ENCODE measurements around the gene EFNA4. TPM values are rescaled to one million over a fixed set of nuclear protein-coding genes. Genes with fewer than 3 reads are reported as not detected.

Gene EFNA4
- total RNA-seq, 4 donors from 2014 or later = 0.41 to 0.87 (median 0.80) TPM

- ATAC-seq (no peak), DNase-seq (no peak)
- H3K4me3 ChIP-seq = no peak overlapping the region
- H3K36me3 ChIP-seq = peaks cover 0 to 10% of the 10 kb centered on the region in 2 donors
- peaks cover 13 to 20% of the 10 kb centered on the region in 2 donors for H3K4me1 ChIP-seq
- no peaks in the 10 kb centered on the region for H3K9me3 ChIP-seq
- in situ Hi-C loops (cut with MboI; ENCODE audit: low sequenced_read_pairs in 4 of 4) = loop anchor here in 2 of 4 donors (10.0 kb wide), 1 partner anchor 55 kb away; the partner anchor contains the start of gene PYGO2 (in 2 of the 2)
- no peaks in the 10 kb centered on the region for H3K27me3 ChIP-seq
- intact Hi-C loops (cut with DNase I; ENCODE audit: low total_unique reads) = no loop called here
- no peak for TF ChIP-seq CTCF (IDR thresholded peaks at IDR 0.05 in 4 of 5, conservative IDR thresholded peaks at IDR 0.05 in 1 of 5)
- TF ChIP-seq POLR2A (IDR thresholded peaks at IDR 0.05) = no peak
- no peak overlapping the region for H3K27ac ChIP-seq
These were observed 43.9 kb upstream of the EFNA4 start for GRCh38 chr1:155019377-155020245.

- Histone ChIP-seq H3K9me3 (no peaks in the 10 kb centered on the region), H3K4me3 (no peak overlapping the region), H3K27me3 (no peaks in the 10 kb centered on the region), H3K27ac (no peak overlapping the region), H3K4me1 (peaks cover 6 to 10% of the 10 kb centered on the region in 2 donors), H3K36me3 (no peaks in the 10 kb centered on the region)
- intact Hi-C loops (cut with DNase I; ENCODE audit: low total_unique reads) (no loop called here), in situ Hi-C loops (cut with MboI; ENCODE audit: low sequenced_read_pairs in 4 of 4) (no loop called here)
- DNase-seq = no peak
- ATAC-seq = no peak
- TF ChIP-seq POLR2A (IDR thresholded peaks at IDR 0.05) (no peak), CTCF (IDR thresholded peaks at IDR 0.05 in 4 of 5, conservative IDR thresholded peaks at IDR 0.05 in 1 of 5) (no peak)
These were observed 41.2 kb upstream of the EFNA4 start for GRCh38 chr1:155022136-155022926.

- ATAC-seq (no peak), DNase-seq (no peak)
- Histone ChIP-seq H3K4me3 (no peak overlapping the region), H3K27ac (no peak overlapping the region), H3K27me3 (no peaks in the 10 kb centered on the region), H3K4me1 (peaks cover 2 to 7% of the 10 kb centered on the region in 2 donors), H3K36me3 (no peaks in the 10 kb centered on the region), H3K9me3 (no peaks in the 10 kb centered on the region)
- TF ChIP-seq CTCF (IDR thresholded peaks at IDR 0.05 in 4 of 5, conservative IDR thresholded peaks at IDR 0.05 in 1 of 5) = no peak
- no peak for TF ChIP-seq POLR2A (IDR thresholded peaks at IDR 0.05)
- in situ Hi-C loops (cut with MboI; ENCODE audit: low sequenced_read_pairs in 4 of 4) (no loop called here), intact Hi-C loops (cut with DNase I; ENCODE audit: low total_unique reads) (no loop called here)
These were observed 40.7 kb upstream of the EFNA4 start for GRCh38 chr1:155022927-155023236.

- Histone ChIP-seq H3K9me3 (no peaks in the 10 kb centered on the region), H3K27ac (no peak overlapping the region), H3K36me3 (no peaks in the 10 kb centered on the region), H3K4me1 (no peaks in the 10 kb centered on the region), H3K27me3 (no peaks in the 10 kb centered on the region), H3K4me3 (no peak overlapping the region)
- TF ChIP-seq CTCF (IDR thresholded peaks at IDR 0.05 in 4 of 5, conservative IDR thresholded peaks at IDR 0.05 in 1 of 5) (no peak), POLR2A (IDR thresholded peaks at IDR 0.05) (no peak)
- intact Hi-C loops (cut with DNase I; ENCODE audit: low total_unique reads) (no loop called here), in situ Hi-C loops (cut with MboI; ENCODE audit: low sequenced_read_pairs in 4 of 4) (no loop called here)
- no peak for ATAC-seq
- no peak for DNase-seq
These were observed 39.9 kb upstream of the EFNA4 start for GRCh38 chr1:155023627-155024026.
